ENCODE results near the gene CIDEC. TPM values are rescaled to one million over a fixed set of nuclear protein-coding genes. Genes with fewer than 3 reads are reported as not detected.
A peak's percentile ranks its signal among the peaks of the same experiment; 100 is the strongest.

CIDEC gene, protein sequence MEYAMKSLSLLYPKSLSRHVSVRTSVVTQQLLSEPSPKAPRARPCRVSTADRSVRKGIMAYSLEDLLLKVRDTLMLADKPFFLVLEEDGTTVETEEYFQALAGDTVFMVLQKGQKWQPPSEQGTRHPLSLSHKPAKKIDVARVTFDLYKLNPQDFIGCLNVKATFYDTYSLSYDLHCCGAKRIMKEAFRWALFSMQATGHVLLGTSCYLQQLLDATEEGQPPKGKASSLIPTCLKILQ
- total RNA-seq = not detected

DNA sequence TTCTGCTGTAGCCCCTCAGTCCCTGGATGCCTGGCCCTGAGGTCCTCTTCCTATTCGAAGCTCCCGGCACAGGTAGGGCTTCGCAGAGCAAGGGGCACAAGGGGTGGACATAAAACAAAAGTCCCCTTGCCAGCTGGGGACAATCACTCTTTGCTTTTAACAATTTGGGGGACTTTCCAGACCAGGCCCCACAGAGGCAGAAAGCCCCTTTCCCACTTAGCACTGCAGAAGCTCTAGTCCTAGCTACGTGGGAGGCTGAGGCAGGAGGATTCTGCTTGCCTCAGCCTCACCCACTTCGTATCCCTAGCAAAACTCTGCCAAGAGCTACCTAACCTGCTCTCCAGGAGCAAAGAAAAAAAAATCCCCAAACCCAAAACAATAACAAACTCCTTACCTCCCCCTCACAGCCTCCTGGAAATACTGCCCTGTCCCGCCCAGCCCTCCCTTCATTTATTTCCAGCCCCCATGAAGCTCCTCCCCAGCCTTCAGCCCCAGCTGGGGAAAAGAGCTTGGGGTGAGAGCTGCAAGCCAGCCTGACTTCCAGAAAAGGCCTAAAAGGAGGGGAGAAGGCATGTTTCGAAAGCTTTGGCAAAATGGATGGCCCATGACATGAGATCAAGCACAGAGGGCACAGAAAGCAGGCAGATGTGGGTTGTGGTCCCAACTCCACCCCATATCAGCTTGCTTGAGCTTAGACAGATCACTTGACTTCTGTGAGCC lies at the start of gene CIDEC:
Gene CIDEC, minus strand, starts transcription at position 424 of the 720 bp plus-strand sequence. CDS start 1,767 bp downstream, outside the sequence.
- no peaks in the 10 kb centered on the region for H3K27me3 ChIP-seq
- TF ChIP-seq, protein P1, sequence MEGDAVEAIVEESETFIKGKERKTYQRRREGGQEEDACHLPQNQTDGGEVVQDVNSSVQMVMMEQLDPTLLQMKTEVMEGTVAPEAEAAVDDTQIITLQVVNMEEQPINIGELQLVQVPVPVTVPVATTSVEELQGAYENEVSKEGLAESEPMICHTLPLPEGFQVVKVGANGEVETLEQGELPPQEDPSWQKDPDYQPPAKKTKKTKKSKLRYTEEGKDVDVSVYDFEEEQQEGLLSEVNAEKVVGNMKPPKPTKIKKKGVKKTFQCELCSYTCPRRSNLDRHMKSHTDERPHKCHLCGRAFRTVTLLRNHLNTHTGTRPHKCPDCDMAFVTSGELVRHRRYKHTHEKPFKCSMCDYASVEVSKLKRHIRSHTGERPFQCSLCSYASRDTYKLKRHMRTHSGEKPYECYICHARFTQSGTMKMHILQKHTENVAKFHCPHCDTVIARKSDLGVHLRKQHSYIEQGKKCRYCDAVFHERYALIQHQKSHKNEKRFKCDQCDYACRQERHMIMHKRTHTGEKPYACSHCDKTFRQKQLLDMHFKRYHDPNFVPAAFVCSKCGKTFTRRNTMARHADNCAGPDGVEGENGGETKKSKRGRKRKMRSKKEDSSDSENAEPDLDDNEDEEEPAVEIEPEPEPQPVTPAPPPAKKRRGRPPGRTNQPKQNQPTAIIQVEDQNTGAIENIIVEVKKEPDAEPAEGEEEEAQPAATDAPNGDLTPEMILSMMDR (IDR thresholded peaks at IDR 0.05) = no peak
- no peak for TF ChIP-seq POLR2AphosphoS5 (IDR thresholded peaks at IDR 0.05)
- no peak for TF ChIP-seq POLR2A (IDR thresholded peaks at IDR 0.05)
- TF ChIP-seq EP300 (IDR thresholded peaks at IDR 0.05) = no peak
- H3K27ac ChIP-seq = no peak within 1 kb of the TSS
- no peak for DNase-seq
- no peak for ATAC-seq (ENCODE audit: low FRiP score in 2 of 2)
- no peaks in the 10 kb centered on the region for H3K9me3 ChIP-seq
- H3K4me3 ChIP-seq = no peak within 1 kb of the TSS
- H3K36me3 ChIP-seq = no peaks in the 10 kb centered on the region
- WGBS, 2 donors = 93% methylated on average over 7 of the region's 7 CpGs
- H3K4me1 ChIP-seq = no peaks in the 10 kb centered on the region

DNA sequence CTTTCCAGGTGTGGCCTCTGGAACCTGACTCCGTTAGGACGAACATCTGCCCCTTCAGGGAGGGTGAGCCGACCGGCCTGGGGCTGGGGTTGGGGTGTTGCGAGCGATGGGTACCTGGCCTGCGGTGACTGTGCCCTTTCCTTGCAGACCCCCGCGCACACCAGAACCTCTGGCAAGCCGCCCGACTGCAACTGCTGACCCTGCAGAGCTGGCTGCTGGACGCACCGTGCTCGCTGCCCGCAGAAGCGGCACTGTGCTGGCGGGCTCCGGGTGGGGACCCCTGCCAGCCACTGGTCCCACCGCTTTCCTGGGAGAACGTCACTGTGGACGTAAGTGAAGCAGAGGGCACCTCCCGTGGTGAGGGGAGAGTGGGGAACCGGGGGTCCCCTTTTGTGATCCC lies 48.1 kb upstream of the CIDEC start:
- TF ChIP-seq POLR2AphosphoS5 (IDR thresholded peaks at IDR 0.05) (no peak), EP300 (IDR thresholded peaks at IDR 0.05) (no peak), POLR2A (IDR thresholded peaks at IDR 0.05) (no peak)
- TF ChIP-seq, protein P1 (IDR thresholded peaks at IDR 0.05) = no peak
- ATAC-seq (ENCODE audit: low FRiP score in 2 of 2) = no peak
- Histone ChIP-seq H3K4me1 (peaks cover 6 to 13% (median 10%) of the 10 kb centered on the region in 4 donors), H3K27ac (no peak overlapping the region), H3K36me3 (peaks cover 0 to 39% (median 4%) of the 10 kb centered on the region in 4 donors), H3K4me3 (no peak overlapping the region), H3K9me3 (no peaks in the 10 kb centered on the region), H3K27me3 (no peaks in the 10 kb centered on the region)
- 94 to 98% methylated on average over 15 to 23 of the region's 23 CpGs for WGBS, 2 donors
- peak in 1 of 2 donors; percentile 83 for DNase-seq

DNA sequence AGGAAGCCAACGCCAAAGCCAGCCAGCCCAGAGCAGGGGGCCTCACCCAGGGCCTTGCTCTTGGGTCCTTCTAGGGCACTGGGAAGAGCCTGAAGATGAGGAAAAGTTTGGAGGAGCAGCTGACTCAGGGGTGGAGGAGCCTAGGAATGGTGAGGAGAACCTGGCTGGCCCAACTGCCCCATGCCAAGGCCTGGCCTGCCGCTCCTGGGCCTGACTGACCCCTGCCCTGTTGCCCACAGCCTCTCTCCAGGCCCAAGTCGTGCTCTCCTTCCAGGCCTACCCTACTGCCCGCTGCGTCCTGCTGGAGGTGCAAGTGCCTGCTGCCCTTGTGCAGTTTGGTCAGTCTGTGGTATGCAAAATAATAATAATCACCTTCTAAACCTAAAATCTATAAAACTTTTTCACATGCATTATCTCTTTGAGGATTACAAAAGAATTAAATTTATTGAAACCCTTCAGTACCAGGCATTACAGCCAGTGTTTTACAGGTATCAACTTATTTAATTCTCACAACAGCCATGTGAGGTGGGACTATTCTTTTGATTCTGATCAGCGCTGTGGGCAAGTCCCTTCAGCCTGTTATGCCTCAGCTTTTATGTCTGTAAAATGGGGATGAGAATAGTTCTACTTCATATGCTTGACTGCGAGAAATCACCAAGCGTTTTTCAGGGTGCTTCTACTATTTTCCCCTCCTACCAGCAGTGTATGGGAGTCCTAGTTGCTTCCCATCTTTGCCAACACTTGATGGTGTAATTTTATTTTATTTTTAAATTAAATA lies 38.4 kb upstream of the CIDEC start:
- 94 to 96% methylated on average over 7 to 8 of the region's 8 CpGs for WGBS, 2 donors
- no peak for DNase-seq
- H3K9me3 ChIP-seq = no peaks in the 10 kb centered on the region
- H3K27ac ChIP-seq = peak overlapping the region in 3 of 4 donors; percentile 79 to 89 (median 86)
- H3K4me3 ChIP-seq = no peak overlapping the region
- no peaks in the 10 kb centered on the region for H3K27me3 ChIP-seq
- TF ChIP-seq, protein P1 (IDR thresholded peaks at IDR 0.05) = no peak
- TF ChIP-seq POLR2AphosphoS5 (IDR thresholded peaks at IDR 0.05) = no peak
- TF ChIP-seq POLR2A (IDR thresholded peaks at IDR 0.05) = no peak
- no peak for TF ChIP-seq EP300 (IDR thresholded peaks at IDR 0.05)
- peaks cover 30 to 42% (median 38%) of the 10 kb centered on the region in 4 donors for H3K4me1 ChIP-seq
- no peak for ATAC-seq (ENCODE audit: low FRiP score in 2 of 2)
- H3K36me3 ChIP-seq = peaks cover 0 to 9% (median 1%) of the 10 kb centered on the region in 4 donors

DNA sequence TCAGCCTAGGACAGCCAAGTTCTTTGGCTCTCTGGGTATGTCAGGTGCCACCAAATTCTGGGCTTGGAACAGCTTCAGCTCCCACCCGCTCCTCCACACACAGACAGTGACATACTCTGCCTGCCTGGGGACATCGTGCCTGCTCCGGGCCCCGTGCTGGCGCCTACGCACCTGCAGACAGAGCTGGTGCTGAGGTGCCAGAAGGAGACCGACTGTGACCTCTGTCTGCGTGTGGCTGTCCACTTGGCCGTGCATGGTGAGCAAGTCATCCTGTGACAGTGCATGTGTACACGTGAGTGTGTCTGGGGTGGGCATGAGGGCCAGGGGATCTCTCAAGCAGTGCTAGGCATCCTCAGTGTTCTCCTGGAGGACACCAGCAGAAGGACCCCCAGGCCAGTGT lies 37.8 kb upstream of the CIDEC start:
- peaks cover 0 to 9% (median 1%) of the 10 kb centered on the region in 4 donors for H3K36me3 ChIP-seq
- 80 to 86% methylated on average over 6 to 10 of the region's 10 CpGs for WGBS, 2 donors
- H3K4me1 ChIP-seq = peaks cover 30 to 42% (median 38%) of the 10 kb centered on the region in 4 donors
- no peak for ATAC-seq (ENCODE audit: low FRiP score in 2 of 2)
- peak overlapping the region; percentile 79 to 89 (median 86) for H3K27ac ChIP-seq
- TF ChIP-seq, protein P1 (IDR thresholded peaks at IDR 0.05) = no peak
- TF ChIP-seq EP300 (IDR thresholded peaks at IDR 0.05) (no peak), POLR2A (IDR thresholded peaks at IDR 0.05) (no peak), POLR2AphosphoS5 (IDR thresholded peaks at IDR 0.05) (no peak)
- no peaks in the 10 kb centered on the region for H3K27me3 ChIP-seq
- DNase-seq = no peak
- peak overlapping the region in 2 of 4 donors; percentile 78 to 79 for H3K4me3 ChIP-seq
- no peaks in the 10 kb centered on the region for H3K9me3 ChIP-seq
